NT2/D1 (cell line): ENCODE measurements around the gene KRTCAP2.

Experiments used
- SUZ12 ChIP-seq: IDR thresholded peaks from 2 replicates; pipeline ENCODE4 v1.6.1; 2011; ENCODE audit not compliant: insufficient read length, insufficient read depth; ENCODE audit errors: extremely low read depth
- ZNF274 ChIP-seq: IDR thresholded peaks from 2 replicates; pipeline ENCODE4 v1.6.1; 2011; ENCODE audit warnings: mild to moderate bottlenecking, low read depth, low read length

- TF ChIP-seq SUZ12 (no peak), ZNF274 (no peak)
Observed at GRCh38 chr1:155131856-155132255, 41.2 kb downstream of the KRTCAP2 start.
